GM18870 (cell line): ENCODE results near the gene NT5DC4.

Source experiments
- ATAC-seq: cut with Tn5 transposase; IDR thresholded peaks from one replicate; pipeline ENCODE4 v1.9.1; 2021; ENCODE audit warnings: moderate library complexity; ENCODE audit not compliant: unreplicated experiment

NT5DC4 gene

DNA sequence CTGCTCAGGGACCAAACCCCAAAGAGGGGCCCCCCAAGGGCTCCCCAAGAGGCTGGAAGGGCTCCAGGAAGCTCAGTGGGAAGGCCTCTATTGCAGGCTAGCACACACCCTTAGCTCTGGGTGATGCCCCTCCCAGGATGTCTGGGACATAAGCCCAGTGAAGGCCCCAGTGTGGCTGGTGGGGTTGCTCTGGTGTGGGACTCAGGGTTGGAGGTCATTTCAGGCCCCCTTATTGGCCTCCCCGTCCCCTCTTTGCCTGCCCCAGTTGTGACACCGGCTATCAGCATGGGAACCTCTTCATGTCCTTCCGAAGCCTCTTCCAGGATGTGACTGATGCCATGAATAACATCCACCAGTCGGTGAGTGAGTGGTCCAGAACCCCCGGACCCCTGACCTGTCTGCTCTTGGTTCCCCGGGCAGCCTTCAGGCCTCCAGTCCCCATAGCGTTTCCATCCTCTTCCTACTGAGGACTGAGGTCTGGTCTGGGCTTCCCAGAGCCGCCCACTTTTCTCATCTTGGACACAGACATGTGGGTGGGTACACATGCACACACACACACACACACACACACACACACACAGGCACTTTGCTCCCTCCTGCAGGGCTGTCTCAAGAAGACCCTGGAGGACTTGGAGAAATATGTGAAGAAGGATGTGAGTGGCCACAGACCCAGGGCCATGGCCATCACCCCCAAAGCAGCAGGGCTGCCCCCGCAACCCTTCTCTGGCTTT is 2.2 kb downstream of the NT5DC4 start:
- ATAC-seq: no peak

DNA sequence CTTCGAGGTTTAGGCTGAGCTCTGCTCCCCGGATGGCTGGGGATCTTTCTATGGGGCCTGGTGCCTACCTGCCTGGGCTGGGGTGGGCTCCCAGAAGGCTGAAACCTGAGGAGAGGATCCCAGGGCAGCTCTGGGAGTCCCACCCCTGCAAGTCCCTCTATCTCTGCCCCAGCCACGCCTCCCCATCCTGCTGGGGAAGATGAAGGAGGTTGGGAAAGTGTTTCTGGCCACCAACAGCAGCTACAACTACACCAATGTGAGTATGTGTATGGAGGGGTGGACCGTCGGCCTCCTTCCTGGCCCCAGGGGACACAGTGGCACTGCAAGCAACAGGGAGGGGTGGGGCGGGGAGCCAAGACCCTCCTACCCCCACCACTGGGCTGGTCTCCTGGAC is 2.7 kb downstream of the NT5DC4 start:
- no peak for ATAC-seq

GRCh38 chr2:112723995-112724394 is 3.2 kb downstream of the NT5DC4 start:
- no peak for ATAC-seq

- no peak for ATAC-seq
Measured at GRCh38 chr2:112724591-112725525, 4.0 kb downstream of the NT5DC4 start.

DNA sequence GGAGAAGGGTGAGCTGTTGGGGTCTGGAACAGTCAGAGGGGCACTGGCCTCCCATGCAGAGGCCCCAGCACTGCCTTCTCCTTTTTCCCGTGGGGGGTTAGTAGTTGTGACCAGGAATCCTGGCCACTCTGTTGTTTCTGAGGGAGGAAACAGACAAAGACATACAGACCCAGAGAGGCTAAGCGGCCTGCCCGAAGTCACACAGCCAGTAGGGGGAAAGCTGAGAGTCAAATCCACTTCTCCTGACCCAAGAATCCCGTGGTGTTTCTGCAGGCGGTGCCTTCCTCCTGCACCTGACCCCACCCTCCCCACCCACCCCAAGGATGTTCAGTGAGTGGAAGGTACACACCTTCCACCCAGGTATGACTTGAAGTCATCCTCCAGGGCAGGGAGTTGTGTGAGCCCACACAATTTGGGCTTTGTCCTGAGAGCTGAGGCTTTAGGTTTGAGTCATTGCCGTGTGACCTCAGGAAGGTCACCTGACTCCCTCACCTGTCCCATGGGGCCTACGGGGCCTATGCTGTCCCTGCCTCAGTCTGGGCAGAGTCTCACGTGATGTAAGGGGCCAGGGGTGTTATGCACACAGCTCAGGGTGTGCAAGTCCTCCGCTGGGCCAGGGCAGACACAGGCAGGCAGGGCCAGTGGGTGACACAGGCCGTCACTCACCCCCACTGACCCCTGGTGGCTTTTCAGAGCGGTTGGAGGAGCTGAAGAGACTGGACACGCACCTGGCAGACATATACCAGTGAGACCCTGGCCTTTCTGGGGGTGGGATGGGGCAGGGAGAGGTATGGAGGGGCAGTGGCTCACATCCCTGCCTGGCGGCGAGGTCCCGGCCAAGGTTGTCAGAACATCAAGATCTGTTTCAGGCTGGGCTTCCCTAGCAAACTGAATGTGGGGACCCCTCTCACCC is 5.0 kb downstream of the NT5DC4 start:
- ATAC-seq: no peak

DNA sequence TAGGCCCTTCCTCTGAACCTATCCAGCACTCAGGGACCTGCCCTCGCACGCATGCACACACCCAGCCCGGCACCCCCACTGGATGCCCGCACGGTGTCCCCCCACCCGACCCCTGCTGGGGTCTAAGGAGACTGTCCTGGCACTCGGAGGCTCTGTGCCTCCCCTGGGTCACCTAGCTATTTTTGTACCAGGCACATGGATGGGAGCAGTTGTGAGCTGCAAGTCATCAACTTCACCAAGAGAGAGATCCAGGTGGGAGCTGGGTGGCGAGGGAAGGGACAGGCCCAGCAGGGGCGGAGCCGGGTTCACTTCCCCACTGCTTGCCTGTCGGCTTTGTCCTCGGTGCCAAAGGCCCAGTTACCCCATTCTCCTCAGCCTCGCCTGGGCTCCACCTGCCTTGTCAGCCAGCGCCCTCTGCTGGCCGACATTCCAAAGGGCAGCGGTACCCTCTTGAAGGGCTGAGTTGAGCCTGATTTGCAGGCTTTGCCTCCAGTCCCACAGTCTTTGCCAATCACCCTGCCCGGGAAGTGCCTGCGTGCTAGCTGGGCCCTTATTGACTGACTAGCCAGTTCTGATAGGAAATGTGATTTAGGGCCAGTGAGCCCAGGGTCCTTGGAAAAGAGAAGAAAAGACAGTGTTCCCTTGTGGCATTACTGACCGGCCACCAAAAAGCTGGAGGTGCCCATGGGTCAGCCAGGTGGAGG is 5.8 kb downstream of the NT5DC4 start:
- peak; percentile 78 for ATAC-seq

DNA sequence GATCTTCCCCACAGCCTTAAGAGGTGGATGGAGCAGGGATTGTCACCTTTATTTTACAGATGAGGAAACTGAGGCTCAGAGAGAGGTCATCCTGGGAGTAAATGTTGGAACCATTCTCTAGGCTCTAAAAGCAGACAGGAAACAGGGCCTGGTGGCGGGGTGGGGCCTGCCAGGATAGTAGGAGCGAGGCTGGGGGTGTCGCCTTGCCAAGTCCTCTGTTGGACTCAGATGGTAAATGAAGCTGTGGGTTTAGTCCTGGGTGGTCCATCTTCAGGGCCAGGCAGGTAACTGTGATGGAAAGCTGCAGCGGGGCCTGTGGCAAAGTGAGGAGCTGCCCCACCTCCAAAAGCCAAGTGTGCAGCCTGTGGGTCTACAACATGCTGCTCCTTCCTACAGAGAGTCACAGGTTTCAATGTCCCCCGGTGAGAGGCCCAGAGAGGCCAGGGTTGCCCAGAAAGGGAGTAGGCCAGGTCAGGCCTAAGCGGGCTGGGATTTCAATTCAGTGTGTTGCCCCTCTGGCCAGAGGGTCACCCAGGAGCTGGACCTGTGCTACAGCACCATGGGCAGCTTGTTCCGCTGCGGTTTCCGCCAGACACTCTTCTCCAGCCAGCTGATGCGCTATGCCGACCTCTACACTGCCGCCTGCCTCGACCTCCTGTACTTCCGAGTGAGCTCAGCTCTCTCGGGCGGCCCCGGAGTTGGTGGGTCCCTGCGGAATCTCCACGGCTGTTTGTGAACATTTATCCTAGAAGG is 6.6 kb downstream of the NT5DC4 start:
- no peak for ATAC-seq

DNA sequence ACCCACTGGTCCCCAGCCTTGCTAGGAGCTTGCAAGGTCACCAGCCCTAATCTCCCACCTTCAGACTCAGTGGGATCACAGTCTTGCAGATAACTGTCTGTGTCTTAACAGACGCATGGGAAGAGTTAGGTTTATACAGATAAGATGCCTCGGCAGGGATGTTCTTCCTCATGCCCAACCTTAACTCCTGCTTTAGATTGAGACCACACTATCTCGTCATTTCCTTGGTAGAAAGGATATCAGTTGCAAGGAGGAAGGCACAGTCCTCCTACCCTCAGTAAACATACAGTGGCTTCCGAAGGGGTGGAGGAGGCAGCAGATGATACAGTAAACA is 7.2 kb downstream of the NT5DC4 start:
- no peak for ATAC-seq

- ATAC-seq: no peak
Measured at GRCh38 chr2:112728378-112729175, 7.8 kb downstream of the NT5DC4 start.

GRCh38 chr2:112730216-112730615 is 9.4 kb downstream of the NT5DC4 start:
- no peak for ATAC-seq

DNA sequence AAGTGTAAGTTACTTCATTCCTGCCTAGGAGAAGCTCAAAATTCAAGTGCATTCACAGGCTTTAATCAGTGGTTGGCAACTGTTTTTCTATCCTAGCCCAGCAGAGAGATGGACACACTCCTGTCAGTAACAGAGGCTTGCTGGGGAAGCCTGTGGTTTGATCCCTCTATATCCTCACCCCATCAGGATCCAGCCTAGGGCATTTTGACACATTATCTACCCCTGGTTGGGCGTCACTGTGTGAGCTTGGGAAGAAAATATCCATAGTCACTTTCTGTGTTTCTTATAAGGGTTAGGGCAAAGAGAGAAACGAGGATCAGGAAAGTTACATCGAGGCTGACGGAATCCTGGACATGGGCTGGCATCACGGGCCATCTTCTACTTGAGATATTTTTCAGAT is 10.0 kb downstream of the NT5DC4 start:
- no peak for ATAC-seq

DNA sequence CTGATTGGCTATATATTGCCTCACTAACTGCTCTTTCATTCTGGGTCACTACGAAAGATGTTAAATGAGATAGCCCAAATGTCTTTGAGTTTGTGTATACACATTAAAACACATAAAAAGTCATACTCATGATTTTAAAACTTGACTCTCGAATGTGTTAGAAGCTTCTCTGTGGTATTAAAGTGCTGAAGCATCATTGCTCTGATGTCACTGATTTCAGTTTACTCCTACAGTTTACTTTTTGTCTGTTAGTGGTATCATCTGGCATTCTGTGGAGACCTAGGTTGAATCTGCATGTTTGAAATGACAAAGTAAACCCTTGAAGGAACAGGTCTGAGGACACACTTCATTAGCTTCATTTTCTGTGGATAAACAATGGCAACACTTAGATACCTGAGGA is 10.7 kb downstream of the NT5DC4 start:
- no peak for ATAC-seq

DNA sequence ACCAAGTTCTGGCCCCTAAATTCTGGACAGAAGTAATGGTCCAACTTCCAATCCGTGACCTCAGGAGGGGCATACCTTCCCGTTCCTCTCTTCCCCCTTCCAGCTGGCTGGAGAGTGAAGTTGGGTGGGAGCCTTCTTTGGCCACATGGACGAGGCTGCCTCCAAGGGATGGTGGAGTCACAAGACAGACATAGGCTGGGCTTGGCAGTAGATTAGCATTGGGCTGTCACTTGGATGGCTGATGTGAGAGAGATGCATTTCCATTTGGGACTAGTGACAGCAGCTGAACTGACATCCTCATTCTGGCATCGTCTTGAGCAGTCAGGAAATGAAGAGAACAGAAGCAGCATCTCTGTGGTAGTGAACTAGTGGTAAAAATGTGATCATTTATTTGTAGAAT is 12.6 kb downstream of the NT5DC4 start:
- ATAC-seq: no peak

DNA sequence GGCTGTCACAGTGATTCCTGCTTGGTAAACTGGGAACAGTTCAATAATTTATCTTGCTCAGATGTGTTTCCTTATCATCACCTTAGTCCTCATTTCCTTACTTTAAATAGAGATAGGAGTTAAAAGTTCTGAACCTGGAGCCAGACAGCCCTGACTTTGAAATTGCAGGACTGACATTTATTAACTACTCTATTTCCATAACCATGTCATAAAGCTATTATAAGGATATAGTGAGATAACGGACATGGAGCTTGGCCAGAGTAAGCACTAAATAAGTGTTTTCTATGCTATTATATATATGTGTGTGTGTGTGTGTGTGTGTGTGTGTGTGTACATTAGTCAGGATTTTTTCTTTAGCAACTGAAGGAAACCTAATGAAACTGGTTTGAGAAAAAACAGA is 13.1 kb downstream of the NT5DC4 start:
- no peak for ATAC-seq

DNA sequence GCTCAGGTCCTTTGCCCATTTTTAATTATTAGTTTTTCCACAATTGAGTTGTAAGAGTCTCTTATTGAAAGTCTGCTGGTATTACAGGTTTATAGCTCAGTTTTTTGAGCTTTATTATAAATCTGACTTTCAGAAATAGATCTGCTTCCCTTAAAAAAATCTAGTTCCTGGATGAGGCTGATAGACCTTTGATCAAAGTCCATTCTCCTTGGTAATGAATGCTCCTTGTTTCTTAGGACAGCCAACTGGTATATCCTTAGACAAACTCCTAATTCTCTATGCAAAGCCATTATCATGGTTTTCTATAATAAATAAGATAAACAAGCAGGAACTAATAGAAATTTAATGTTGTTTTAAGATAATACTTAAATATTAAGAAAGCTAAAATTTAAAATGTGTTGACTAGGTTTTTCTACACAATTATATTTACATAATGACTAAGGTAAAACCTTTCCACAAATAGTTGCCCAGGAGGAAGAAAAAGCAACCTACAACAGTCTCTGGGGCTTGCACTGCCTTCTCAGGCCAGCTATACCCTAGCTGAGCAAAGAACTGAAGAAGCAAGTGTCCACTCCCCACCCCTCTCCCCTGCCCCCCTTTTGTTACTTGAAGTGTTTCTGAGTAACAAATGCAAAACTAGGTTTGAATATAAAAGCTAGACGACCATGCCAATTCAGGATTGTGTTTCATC is 16.9 kb downstream of the NT5DC4 start:
- no peak for ATAC-seq

GRCh38 chr2:112740527-112740926 is 19.7 kb downstream of the NT5DC4 start:
- ATAC-seq: no peak

- ATAC-seq: no peak
Measured at GRCh38 chr2:112749755-112750559, 29.1 kb downstream of the NT5DC4 start.

GRCh38 chr2:112750560-112750843 is 29.7 kb downstream of the NT5DC4 start:
- ATAC-seq: no peak
